LoVo (cell line): Measurements from ENCODE around the gene ZDBF2.
"Not testable (repeated sequence)": the region's sequence is repeated elsewhere in the genome, so short reads cannot be mapped to it uniquely, and the experiment has no call there.

Source experiments
- DNase-seq: peaks from one replicate; pipeline ENCODE4 v3.0.0-alpha.2; 2016; ENCODE audit warnings: low spot score

ZDBF2 gene

GRCh38 chr2:206324869-206325268, 50.4 kb downstream of the ZDBF2 start:
- DNase-seq = no peak

GRCh38 chr2:206328974-206329373, 54.5 kb downstream of the ZDBF2 start:
- no peak for DNase-seq

GRCh38 chr2:206336861-206337260, 62.4 kb downstream of the ZDBF2 start:
- no peak for DNase-seq

GRCh38 chr2:206337956-206338355, 63.5 kb downstream of the ZDBF2 start:
- no peak for DNase-seq

- DNase-seq = no peak
These were observed 66.9 kb downstream of the ZDBF2 start for GRCh38 chr2:206341396-206341795.

GRCh38 chr2:206343144-206343543, 68.7 kb downstream of the ZDBF2 start:
- no peak for DNase-seq

- DNase-seq = no peak
These were observed 69.4 kb downstream of the ZDBF2 start for GRCh38 chr2:206343816-206344215.

GRCh38 chr2:206345606-206346005, 71.1 kb downstream of the ZDBF2 start:
- DNase-seq = no peak

GRCh38 chr2:206349375-206349774, 74.9 kb downstream of the ZDBF2 start:
- no peak for DNase-seq

- DNase-seq = no peak
These were observed 78.1 kb downstream of the ZDBF2 start for GRCh38 chr2:206352571-206352970.

- DNase-seq = no peak
These were observed 79.2 kb downstream of the ZDBF2 start for GRCh38 chr2:206353685-206354084.

- no peak for DNase-seq
These were observed 79.7 kb downstream of the ZDBF2 start for GRCh38 chr2:206354129-206354528.

GRCh38 chr2:206356840-206357239, 82.4 kb downstream of the ZDBF2 start:
- not testable (repeated sequence) for DNase-seq

GRCh38 chr2:206360840-206361239, 86.4 kb downstream of the ZDBF2 start:
- not testable (repeated sequence) for DNase-seq

- DNase-seq = no peak
These were observed 87.1 kb downstream of the ZDBF2 start for GRCh38 chr2:206361407-206362045.
